ENCODE results near the gene GALNTL6.

The GALNTL6 gene

DNA sequence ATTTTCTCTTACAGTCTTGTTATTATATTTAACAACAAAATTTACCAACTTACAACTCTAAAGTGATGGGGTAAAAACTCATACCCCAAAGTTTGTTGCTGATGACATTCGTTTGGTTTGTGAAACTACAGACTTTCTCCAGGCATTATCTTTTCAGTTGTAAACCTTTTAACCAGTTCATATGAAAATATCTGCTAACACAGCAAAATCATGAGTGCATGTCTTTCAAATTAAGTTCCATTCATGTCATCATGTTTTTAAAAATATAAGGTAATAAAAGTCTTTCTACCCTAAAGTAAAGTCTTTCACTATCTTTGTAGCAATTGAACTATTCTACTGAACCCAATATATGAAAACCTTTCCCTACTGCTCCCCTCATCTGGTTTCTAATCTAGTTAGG, 3.4 kb upstream of the GALNTL6 start:
- no peak for DNase-seq (ENCODE audit: extremely low read depth, low read depth)
- TF ChIP-seq, protein P1, sequence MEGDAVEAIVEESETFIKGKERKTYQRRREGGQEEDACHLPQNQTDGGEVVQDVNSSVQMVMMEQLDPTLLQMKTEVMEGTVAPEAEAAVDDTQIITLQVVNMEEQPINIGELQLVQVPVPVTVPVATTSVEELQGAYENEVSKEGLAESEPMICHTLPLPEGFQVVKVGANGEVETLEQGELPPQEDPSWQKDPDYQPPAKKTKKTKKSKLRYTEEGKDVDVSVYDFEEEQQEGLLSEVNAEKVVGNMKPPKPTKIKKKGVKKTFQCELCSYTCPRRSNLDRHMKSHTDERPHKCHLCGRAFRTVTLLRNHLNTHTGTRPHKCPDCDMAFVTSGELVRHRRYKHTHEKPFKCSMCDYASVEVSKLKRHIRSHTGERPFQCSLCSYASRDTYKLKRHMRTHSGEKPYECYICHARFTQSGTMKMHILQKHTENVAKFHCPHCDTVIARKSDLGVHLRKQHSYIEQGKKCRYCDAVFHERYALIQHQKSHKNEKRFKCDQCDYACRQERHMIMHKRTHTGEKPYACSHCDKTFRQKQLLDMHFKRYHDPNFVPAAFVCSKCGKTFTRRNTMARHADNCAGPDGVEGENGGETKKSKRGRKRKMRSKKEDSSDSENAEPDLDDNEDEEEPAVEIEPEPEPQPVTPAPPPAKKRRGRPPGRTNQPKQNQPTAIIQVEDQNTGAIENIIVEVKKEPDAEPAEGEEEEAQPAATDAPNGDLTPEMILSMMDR (IDR thresholded peaks at IDR 0.05; ENCODE audit: low read depth, low read length), result no peak

DNA sequence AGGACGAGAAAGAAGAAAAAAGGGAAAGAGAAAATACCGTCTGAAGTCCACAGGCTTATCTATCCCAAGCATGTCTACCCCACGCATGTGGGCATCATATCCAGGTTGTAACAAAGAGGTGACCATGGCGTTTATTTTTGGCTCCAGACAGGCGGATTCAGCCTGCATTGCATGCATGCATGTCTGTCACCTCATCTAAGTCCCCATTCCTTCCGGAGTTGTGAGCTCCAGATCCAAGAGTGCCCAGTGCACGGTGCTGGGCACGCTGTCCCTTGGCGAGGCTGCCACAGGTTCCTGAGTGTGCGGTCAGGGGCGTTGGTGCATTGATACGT, 905 bp upstream of the GALNTL6 start:
- DNase-seq (ENCODE audit: extremely low read depth, low read depth), result no peak

DNA sequence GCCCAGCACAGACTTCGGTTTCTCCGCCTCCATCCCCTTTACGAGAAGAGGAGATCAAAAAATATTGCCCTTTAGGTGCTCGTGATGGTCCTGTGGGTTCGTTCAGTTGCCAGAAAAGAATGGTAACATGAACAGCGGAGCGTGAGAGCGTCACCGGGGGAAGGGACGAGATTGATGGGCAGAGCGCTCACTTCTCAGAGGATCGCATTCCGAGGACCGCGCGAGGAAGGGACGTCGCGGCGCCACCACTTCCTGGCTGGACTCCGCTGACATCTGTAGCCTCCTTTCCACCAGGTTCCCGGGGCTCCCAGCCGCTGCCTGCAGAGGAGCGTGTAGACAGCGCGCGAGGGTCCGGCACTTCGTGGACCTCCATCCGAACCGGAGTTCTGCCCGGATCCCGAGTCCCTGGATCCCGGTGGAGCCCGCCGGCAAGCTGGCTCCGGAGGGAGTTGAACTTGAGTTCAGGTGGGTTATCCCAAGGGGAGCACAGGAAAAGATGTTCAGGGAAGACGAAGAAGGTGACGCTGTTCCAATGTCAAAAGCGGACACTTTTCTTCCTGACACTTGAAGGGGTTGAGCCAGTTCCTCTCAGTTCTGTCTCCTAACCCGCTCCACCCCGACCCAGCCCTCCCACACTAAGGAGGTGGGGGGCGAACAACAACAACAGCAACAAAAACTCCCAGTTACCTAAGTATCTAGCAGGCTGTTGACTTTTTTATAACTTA, 484 bp downstream of the GALNTL6 start:
- no peak for DNase-seq (ENCODE audit: extremely low read depth, low read depth)
- TF ChIP-seq, protein P1 (IDR thresholded peaks at IDR 0.05; ENCODE audit: low read depth, low read length), result no peak

More for the DNA sequence above, 905 bp upstream of the GALNTL6 start:
- TF ChIP-seq, protein P1 (IDR thresholded peaks at IDR 0.05; ENCODE audit: low read depth, low read length), result no peak

DNA sequence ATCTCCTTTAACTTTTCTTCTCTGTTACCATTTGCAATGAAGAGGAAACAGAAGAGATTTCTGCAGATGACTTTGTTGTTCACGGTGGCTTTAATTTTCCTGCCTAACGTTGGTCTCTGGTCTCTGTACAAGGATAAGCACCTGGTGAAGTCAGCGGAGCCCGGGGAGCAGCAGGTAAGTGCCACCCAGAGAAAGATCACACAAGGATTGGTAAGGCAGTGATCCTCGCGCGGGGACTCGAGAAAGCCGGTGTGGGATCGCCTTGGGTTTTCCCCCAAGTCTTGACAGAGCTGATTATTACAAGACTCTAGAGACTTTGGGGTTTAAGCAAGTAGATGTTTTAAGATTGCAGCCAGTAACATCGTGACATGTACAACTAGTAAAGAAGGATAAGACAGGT, 1.3 kb downstream of the GALNTL6 start:
- no peak for DNase-seq (ENCODE audit: extremely low read depth, low read depth)
- TF ChIP-seq, protein P1 (IDR thresholded peaks at IDR 0.05; ENCODE audit: low read depth, low read length), result no peak

DNA sequence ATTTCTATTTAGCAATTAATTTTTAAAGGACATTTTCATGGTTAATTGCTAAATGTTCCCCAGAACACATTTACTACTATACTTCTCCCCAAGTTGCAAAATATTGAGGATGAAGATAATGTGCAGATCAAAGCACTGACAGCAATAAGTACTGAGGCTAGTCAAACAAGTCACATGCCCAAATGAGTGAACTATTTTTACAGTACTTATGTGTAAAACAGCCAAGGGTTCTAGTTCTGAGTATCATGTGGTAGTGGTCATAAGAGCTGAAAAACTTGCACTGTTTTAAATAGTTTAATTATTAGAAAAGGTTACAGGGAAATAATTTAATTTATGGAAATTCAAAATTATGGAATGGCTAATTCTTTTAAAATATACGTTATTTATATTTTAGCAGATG, 3.8 kb downstream of the GALNTL6 start:
- no peak for DNase-seq (ENCODE audit: extremely low read depth, low read depth)
- TF ChIP-seq, protein P1 (IDR thresholded peaks at IDR 0.05; ENCODE audit: low read depth, low read length), result no peak

DNA sequence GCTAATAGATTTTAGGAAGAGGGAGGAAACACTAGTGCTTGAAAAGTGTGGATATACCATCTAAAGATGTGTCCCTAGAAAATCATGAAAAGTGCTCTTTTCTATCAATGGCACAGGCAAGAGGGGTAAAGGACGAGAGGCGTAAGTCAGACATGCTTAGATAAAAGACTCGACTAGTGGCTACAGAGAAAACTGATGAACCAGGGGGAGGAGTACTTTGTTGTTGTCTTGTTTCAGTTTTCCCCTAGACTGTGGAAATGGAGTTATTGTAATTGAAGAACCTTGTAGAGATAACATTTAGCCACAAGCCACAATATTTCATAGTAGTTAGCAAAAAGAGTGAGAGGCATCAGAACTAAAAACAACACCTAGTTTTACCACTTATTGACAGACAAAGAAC, 21.4 kb downstream of the GALNTL6 start:
- TF ChIP-seq, protein P1 (IDR thresholded peaks at IDR 0.05; ENCODE audit: low read depth, low read length), result no peak
- no peak for DNase-seq (ENCODE audit: extremely low read depth, low read depth)

DNA sequence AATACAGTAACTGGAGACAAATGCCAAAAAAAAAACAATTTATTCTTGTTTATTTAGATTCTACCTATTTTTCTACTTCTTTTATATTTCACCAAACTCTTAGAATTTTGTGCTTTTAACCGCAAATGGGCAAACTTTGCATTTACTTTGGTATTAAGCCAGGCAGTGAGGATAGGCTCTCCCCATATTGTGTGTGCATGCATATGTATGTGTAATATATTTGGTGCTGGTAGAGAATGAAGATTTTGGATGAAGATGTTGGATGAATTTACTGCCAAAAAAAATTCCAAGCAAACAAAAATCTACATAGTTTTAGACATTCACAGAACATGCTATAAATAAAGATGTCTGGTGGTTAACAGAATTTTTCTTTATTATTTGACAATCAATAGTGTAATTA, 30.3 kb downstream of the GALNTL6 start:
- TF ChIP-seq, protein P1 (IDR thresholded peaks at IDR 0.05; ENCODE audit: low read depth, low read length), result no peak
- DNase-seq (ENCODE audit: extremely low read depth, low read depth), result no peak

Measured in AG09319 (cell line).